Fibroblast of lung (primary cell): ENCODE results near the gene TAOK2.

ENCODE experiments used
- CTCF ChIP-seq, 2 donors: IDR thresholded peaks in 1 of 2; conservative IDR thresholded peaks in 1 of 2; 1 replicate in 1 of 2; 2 replicates in 1 of 2; pipeline ENCODE4 v1.5.1; 2011 to 2012; ENCODE audit warnings: low read length in 2 of 2, control low read depth in 1 of 2, inconsistent platforms in 1 of 2, low read depth in 1 of 2, mild to moderate bottlenecking in 1 of 2
- EZH2 ChIP-seq: IDR thresholded peaks from 2 replicates; pipeline ENCODE4 v1.5.1; 2012; ENCODE audit warnings: low read length, control low read depth, mild to moderate bottlenecking; ENCODE audit errors: missing control alignments

GRCh38 chr16:30028438-30029076 lies 54.9 kb downstream of the TAOK2 start:
- TF ChIP-seq CTCF (conservative IDR thresholded peaks at IDR 0.05 in 1 of 2, IDR thresholded peaks at IDR 0.05 in 1 of 2; ENCODE audit: low read depth in 1 of 2, low read length in 2 of 2) = no peak
- no peak for TF ChIP-seq EZH2
